HepG2 (cell line): Measurements from ENCODE around the gene UQCRFS1.

Experiments
- BORCS8-MEF2B ChIP-seq: sonication (generic); formaldehyde crosslinking; IDR thresholded peaks from 2 replicates; pipeline ENCODE4 v1.8.0; 2022; ENCODE audit warnings: mild to moderate bottlenecking, missing genetic modification reagents
- CTCF ChIP-seq: sonication (generic); formaldehyde crosslinking; IDR thresholded peaks from 2 replicates; pipeline ENCODE4 v1.5.0; 2020; ENCODE audit warnings: mild to moderate bottlenecking, missing genetic modification reagents, moderate library complexity
- PLRG1 ChIP-seq: fragments of 450-650 bp; conservative IDR thresholded peaks from 2 replicates; pipeline ENCODE4 v1.6.1; 2016
- POLR2AphosphoS2 ChIP-seq: IDR thresholded peaks from 2 replicates; pipeline ENCODE4 v1.6.1; 2011; ENCODE audit warnings: low read depth, low read length, improper control_type of control experiment
- POLR2AphosphoS5 ChIP-seq: IDR thresholded peaks from 2 replicates; pipeline ENCODE4 v1.6.1; 2012; ENCODE audit warnings: low read depth, low read length
- SRSF9 ChIP-seq: fragments of 200-400 bp; formaldehyde crosslinking; IDR thresholded peaks from 2 replicates; pipeline ENCODE4 v1.6.1; 2018; ENCODE audit warnings: borderline replicate concordance, mild to moderate bottlenecking, low read depth, low read length; ENCODE audit not compliant: insufficient read depth, poor library complexity, severe bottlenecking
- YY1 ChIP-seq: IDR thresholded peaks from 2 replicates; pipeline ENCODE4 v1.6.1; 2011; ENCODE audit warnings: low read length, low read depth, moderate library complexity, mild to moderate bottlenecking; ENCODE audit not compliant: insufficient read depth, insufficient replicate concordance
- ZNF362 ChIP-seq: sonication (generic); formaldehyde crosslinking; IDR thresholded peaks from 2 replicates; pipeline ENCODE4 v1.4.0; 2020; ENCODE audit warnings: missing genetic modification reagents, mild to moderate bottlenecking, borderline replicate concordance
- ZNF639 ChIP-seq: conservative IDR thresholded peaks from 2 replicates; pipeline ENCODE4 v1.6.1; 2018; ENCODE audit warnings: missing genetic modification reagents
- ZNF775 ChIP-seq: sonication (generic); formaldehyde crosslinking; IDR thresholded peaks from 2 replicates; pipeline ENCODE4 v1.4.0; 2020; ENCODE audit warnings: missing genetic modification reagents, mild to moderate bottlenecking, moderate library complexity, borderline replicate concordance
- ZNF792 ChIP-seq: IDR thresholded peaks from 2 replicates; pipeline ENCODE4 v1.6.1; 2016
- TF ChIP-seq, protein P1 (sequence below): sonication (generic); formaldehyde crosslinking; IDR thresholded peaks from 2 replicates; pipeline ENCODE4 v1.8.0; 2022; ENCODE audit warnings: mild to moderate bottlenecking, missing genetic modification reagents; ENCODE audit not compliant: insufficient replicate concordance
- TF ChIP-seq, protein P2 (sequence below): sonication (generic); formaldehyde crosslinking; IDR thresholded peaks from 2 replicates; pipeline ENCODE4 v1.8.0; 2022; ENCODE audit warnings: missing genetic modification reagents, low read depth, mild to moderate bottlenecking, borderline replicate concordance

GRCh38 chr19:29245215-29245614, 32.3 kb upstream of the UQCRFS1 start:
- TF ChIP-seq POLR2AphosphoS5 (no peak), SRSF9 (no peak), ZNF362 (CRISPR knock-in tag) (no peak), ZNF792 (CRISPR knock-in tag) (no peak), CTCF (CRISPR knock-in tag) (no peak), ZNF639 (no peak), POLR2AphosphoS2 (no peak), BORCS8-MEF2B (CRISPR knock-in tag) (no peak), PLRG1 (no peak), ZNF775 (CRISPR knock-in tag) (no peak), YY1 (no peak)
- TF ChIP-seq, protein P1, sequence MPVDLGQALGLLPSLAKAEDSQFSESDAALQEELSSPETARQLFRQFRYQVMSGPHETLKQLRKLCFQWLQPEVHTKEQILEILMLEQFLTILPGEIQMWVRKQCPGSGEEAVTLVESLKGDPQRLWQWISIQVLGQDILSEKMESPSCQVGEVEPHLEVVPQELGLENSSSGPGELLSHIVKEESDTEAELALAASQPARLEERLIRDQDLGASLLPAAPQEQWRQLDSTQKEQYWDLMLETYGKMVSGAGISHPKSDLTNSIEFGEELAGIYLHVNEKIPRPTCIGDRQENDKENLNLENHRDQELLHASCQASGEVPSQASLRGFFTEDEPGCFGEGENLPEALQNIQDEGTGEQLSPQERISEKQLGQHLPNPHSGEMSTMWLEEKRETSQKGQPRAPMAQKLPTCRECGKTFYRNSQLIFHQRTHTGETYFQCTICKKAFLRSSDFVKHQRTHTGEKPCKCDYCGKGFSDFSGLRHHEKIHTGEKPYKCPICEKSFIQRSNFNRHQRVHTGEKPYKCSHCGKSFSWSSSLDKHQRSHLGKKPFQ (CRISPR knock-in tag), result no peak
- TF ChIP-seq, protein P2, sequence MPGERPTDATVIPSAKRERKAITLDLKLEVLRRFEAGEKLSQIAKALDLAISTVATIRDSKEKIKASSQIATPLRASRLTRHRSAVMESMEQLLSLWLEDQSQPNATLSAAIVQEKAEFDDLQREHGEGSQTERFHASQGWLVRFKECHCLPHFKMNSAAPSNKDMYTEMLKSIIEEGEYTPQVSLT (CRISPR knock-in tag), result no peak
